GM23338 (cell line): ENCODE results near the gene TBX3.

ENCODE experiments used
- CREB1 ChIP-seq: fragments of 250-450 bp; sonication (Bioruptor Pico); IDR thresholded peaks from 2 replicates; pipeline ENCODE4 v1.5.0; 2020; ENCODE audit warnings: low read depth, mild to moderate bottlenecking, moderate library complexity
- EZH2 ChIP-seq: fragments of 200-600 bp; sonication (generic); IDR thresholded peaks from one replicate; pipeline ENCODE4 v1.8.0; 2017; ENCODE audit warnings: antibody characterized with exemption, mild to moderate bottlenecking, low read depth; ENCODE audit not compliant: unreplicated experiment
- EZH2phosphoT487 ChIP-seq: fragments of 200-600 bp; sonication (generic); IDR thresholded peaks from one replicate; pipeline ENCODE4 v1.8.1; 2018; ENCODE audit warnings: antibody characterized with exemption; ENCODE audit not compliant: unreplicated experiment
- JUNB ChIP-seq: IDR thresholded peaks from one replicate; pipeline ENCODE4 v1.6.1; 2016; ENCODE audit warnings: antibody characterized with exemption; ENCODE audit not compliant: unreplicated experiment
- NANOG ChIP-seq: IDR thresholded peaks from 2 replicates; pipeline ENCODE4 v1.6.1; 2016; ENCODE audit warnings: antibody characterized with exemption, borderline replicate concordance
- POLR2AphosphoS5 ChIP-seq: IDR thresholded peaks from 2 replicates; pipeline ENCODE4 v1.6.1; 2016; ENCODE audit warnings: antibody characterized with exemption, low read depth
- STAT1 ChIP-seq: IDR thresholded peaks from one replicate; pipeline ENCODE4 v1.6.1; 2016; ENCODE audit warnings: antibody characterized with exemption; ENCODE audit not compliant: unreplicated experiment
- ZNF114 ChIP-seq: fragments of 250-450 bp; sonication (Bioruptor Pico); IDR thresholded peaks from 2 replicates; pipeline ENCODE4 v1.5.0; 2020; ENCODE audit warnings: mild to moderate bottlenecking, moderate library complexity
- TF ChIP-seq, protein P1 (sequence below), 2 experiments: fragments of 200-600 bp in 1 of 2; sonication (generic) in 1 of 2; conservative IDR thresholded peaks; 2 replicates each; pipeline versions ENCODE4 v1.5.1 to v1.6.1; 2016 to 2017; ENCODE audit warnings: antibody characterized with exemption in 2 of 2, low read depth in 2 of 2, mild to moderate bottlenecking in 2 of 2, moderate library complexity in 1 of 2
- TF ChIP-seq, protein P2 (sequence below): IDR thresholded peaks from one replicate; pipeline ENCODE4 v1.6.1; 2018; ENCODE audit warnings: antibody characterized with exemption; ENCODE audit not compliant: unreplicated experiment
- TF ChIP-seq, protein P3 (sequence below): IDR thresholded peaks from 2 replicates; pipeline ENCODE4 v1.6.1; 2016; ENCODE audit warnings: antibody characterized with exemption

DNA sequence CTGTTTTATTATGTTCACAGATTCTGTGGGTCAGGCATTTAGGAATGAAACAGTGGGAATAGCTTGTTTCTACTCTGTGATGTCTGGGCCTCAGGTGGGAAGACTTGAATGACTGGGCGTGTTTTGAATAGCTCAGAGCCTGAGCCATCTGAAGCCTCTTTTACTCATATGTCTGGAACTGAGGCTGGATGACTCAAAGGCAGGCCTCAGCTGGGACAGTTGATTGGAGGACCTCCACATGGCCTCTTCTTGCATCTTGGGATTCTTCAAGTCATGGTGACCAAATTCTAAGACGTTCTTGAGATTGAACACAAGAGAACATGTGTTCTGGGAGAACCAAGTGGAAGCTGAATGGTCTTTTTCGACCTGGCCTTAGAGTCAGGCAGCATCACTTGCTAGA is 45.8 kb upstream of the TBX3 start:
- TF ChIP-seq EZH2phosphoT487 (no peak), CREB1 (no peak), EZH2 (no peak), STAT1 (no peak), POLR2AphosphoS5 (no peak), ZNF114 (CRISPR knock-in tag) (no peak), JUNB (no peak), NANOG (no peak)
- TF ChIP-seq, protein P1, sequence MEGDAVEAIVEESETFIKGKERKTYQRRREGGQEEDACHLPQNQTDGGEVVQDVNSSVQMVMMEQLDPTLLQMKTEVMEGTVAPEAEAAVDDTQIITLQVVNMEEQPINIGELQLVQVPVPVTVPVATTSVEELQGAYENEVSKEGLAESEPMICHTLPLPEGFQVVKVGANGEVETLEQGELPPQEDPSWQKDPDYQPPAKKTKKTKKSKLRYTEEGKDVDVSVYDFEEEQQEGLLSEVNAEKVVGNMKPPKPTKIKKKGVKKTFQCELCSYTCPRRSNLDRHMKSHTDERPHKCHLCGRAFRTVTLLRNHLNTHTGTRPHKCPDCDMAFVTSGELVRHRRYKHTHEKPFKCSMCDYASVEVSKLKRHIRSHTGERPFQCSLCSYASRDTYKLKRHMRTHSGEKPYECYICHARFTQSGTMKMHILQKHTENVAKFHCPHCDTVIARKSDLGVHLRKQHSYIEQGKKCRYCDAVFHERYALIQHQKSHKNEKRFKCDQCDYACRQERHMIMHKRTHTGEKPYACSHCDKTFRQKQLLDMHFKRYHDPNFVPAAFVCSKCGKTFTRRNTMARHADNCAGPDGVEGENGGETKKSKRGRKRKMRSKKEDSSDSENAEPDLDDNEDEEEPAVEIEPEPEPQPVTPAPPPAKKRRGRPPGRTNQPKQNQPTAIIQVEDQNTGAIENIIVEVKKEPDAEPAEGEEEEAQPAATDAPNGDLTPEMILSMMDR (conservative IDR thresholded peaks at IDR 0.05; ENCODE audit: low read depth in 2 of 2): no peak
- TF ChIP-seq, protein P2, sequence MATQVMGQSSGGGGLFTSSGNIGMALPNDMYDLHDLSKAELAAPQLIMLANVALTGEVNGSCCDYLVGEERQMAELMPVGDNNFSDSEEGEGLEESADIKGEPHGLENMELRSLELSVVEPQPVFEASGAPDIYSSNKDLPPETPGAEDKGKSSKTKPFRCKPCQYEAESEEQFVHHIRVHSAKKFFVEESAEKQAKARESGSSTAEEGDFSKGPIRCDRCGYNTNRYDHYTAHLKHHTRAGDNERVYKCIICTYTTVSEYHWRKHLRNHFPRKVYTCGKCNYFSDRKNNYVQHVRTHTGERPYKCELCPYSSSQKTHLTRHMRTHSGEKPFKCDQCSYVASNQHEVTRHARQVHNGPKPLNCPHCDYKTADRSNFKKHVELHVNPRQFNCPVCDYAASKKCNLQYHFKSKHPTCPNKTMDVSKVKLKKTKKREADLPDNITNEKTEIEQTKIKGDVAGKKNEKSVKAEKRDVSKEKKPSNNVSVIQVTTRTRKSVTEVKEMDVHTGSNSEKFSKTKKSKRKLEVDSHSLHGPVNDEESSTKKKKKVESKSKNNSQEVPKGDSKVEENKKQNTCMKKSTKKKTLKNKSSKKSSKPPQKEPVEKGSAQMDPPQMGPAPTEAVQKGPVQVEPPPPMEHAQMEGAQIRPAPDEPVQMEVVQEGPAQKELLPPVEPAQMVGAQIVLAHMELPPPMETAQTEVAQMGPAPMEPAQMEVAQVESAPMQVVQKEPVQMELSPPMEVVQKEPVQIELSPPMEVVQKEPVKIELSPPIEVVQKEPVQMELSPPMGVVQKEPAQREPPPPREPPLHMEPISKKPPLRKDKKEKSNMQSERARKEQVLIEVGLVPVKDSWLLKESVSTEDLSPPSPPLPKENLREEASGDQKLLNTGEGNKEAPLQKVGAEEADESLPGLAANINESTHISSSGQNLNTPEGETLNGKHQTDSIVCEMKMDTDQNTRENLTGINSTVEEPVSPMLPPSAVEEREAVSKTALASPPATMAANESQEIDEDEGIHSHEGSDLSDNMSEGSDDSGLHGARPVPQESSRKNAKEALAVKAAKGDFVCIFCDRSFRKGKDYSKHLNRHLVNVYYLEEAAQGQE: no peak
- TF ChIP-seq, protein P3, sequence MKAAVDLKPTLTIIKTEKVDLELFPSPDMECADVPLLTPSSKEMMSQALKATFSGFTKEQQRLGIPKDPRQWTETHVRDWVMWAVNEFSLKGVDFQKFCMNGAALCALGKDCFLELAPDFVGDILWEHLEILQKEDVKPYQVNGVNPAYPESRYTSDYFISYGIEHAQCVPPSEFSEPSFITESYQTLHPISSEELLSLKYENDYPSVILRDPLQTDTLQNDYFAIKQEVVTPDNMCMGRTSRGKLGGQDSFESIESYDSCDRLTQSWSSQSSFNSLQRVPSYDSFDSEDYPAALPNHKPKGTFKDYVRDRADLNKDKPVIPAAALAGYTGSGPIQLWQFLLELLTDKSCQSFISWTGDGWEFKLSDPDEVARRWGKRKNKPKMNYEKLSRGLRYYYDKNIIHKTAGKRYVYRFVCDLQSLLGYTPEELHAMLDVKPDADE: no peak
